Fibroblast of mammary gland (primary cell): Measurements from ENCODE around the gene SERGEF.

Source experiments
- DNase-seq: peaks from one replicate; pipeline ENCODE4 v3.0.0-alpha.2; 2010; ENCODE audit warnings: low read depth
- H3K4me3 ChIP-seq: 2 replicates; pipeline ENCODE4 v1.5.1; 2011; ENCODE audit warnings: low read depth, mild to moderate bottlenecking, low read length, moderate library complexity; ENCODE audit not compliant: control insufficient read depth
- CTCF ChIP-seq: conservative IDR thresholded peaks from 2 replicates; pipeline ENCODE4 v1.5.1; 2011; ENCODE audit warnings: low read depth, low read length, inconsistent platforms; ENCODE audit not compliant: control insufficient read depth, insufficient read depth

SERGEF gene

GRCh38 chr11:17796154-17796553, 216.7 kb downstream of the SERGEF start:
- no peak overlapping the region for H3K4me3 ChIP-seq
- no peak for DNase-seq
- no peak for TF ChIP-seq CTCF

GRCh38 chr11:17794981-17795380, 217.9 kb downstream of the SERGEF start:
- H3K4me3 ChIP-seq, result no peak overlapping the region
- no peak for TF ChIP-seq CTCF
- no peak for DNase-seq

- DNase-seq, result no peak
- H3K4me3 ChIP-seq, result no peak overlapping the region
- TF ChIP-seq CTCF, result no peak
Measured at GRCh38 chr11:17793642-17794170, 219.1 kb downstream of the SERGEF start.

- no peak overlapping the region for H3K4me3 ChIP-seq
- TF ChIP-seq CTCF, result no peak
- DNase-seq, result no peak
Measured at GRCh38 chr11:17792161-17792560, 220.7 kb downstream of the SERGEF start.

- no peak for DNase-seq
- no peak for TF ChIP-seq CTCF
- H3K4me3 ChIP-seq, result no peak overlapping the region
Measured at GRCh38 chr11:17791144-17791543, 221.7 kb downstream of the SERGEF start.

GRCh38 chr11:17790453-17790852, 222.4 kb downstream of the SERGEF start:
- TF ChIP-seq CTCF, result no peak
- DNase-seq, result peak; percentile 84
- no peak overlapping the region for H3K4me3 ChIP-seq

GRCh38 chr11:17788084-17788483, 224.8 kb downstream of the SERGEF start:
- TF ChIP-seq CTCF, result no peak
- DNase-seq, result no peak
- H3K4me3 ChIP-seq, result no peak overlapping the region
